KMS-11 (cell line): ENCODE results near the gene PLCH1.

Source experiments
- H2AFZ ChIP-seq: fragments of 200-600 bp; sonication (generic); 2 replicates; pipeline ENCODE4 v1.6.1; 2016; ENCODE audit warnings: antibody characterized with exemption, mixed run types, low read depth
- H3K27ac ChIP-seq: fragments of 200-600 bp; sonication (generic); 2 replicates; pipeline ENCODE4 v1.6.1; 2016; ENCODE audit warnings: mild to moderate bottlenecking, mixed run types
- H3K27me3 ChIP-seq: fragments of 200-600 bp; sonication (generic); 2 replicates; pipeline ENCODE4 v1.6.1; 2017; ENCODE audit warnings: mild to moderate bottlenecking, low read depth, mixed run types, moderate library complexity; ENCODE audit not compliant: insufficient read depth
- H3K36me3 ChIP-seq: fragments of 200-600 bp; sonication (generic); 2 replicates; pipeline ENCODE4 v1.6.1; 2017; ENCODE audit warnings: mild to moderate bottlenecking, mixed run types; ENCODE audit not compliant: insufficient read depth
- H3K4me1 ChIP-seq: fragments of 200-600 bp; sonication (generic); 2 replicates; pipeline ENCODE4 v1.6.1; 2016; ENCODE audit warnings: mild to moderate bottlenecking, low read depth, mixed run types; ENCODE audit not compliant: poor library complexity, severe bottlenecking
- H3K4me2 ChIP-seq: fragments of 200-600 bp; sonication (generic); 2 replicates; pipeline ENCODE4 v1.7.0; 2016; ENCODE audit warnings: mild to moderate bottlenecking, mixed run types
- H3K4me3 ChIP-seq: fragments of 200-600 bp; sonication (generic); IDR thresholded peaks from 2 replicates; pipeline ENCODE4 v1.6.1; 2017; ENCODE audit warnings: low read depth, low read length, mixed read lengths; ENCODE audit not compliant: insufficient read depth
- H3K79me2 ChIP-seq: fragments of 200-600 bp; sonication (generic); 2 replicates; pipeline ENCODE4 v1.6.1; 2016; ENCODE audit warnings: low read depth, mixed run types; ENCODE audit not compliant: insufficient read depth
- H3K9ac ChIP-seq: fragments of 200-600 bp; sonication (generic); 2 replicates; pipeline ENCODE4 v1.6.1; 2016; ENCODE audit warnings: mild to moderate bottlenecking, mixed run types
- H4K20me1 ChIP-seq: fragments of 200-600 bp; sonication (generic); 2 replicates; pipeline ENCODE4 v1.6.1; 2016; ENCODE audit warnings: mild to moderate bottlenecking, mixed run types; ENCODE audit not compliant: insufficient read depth
- CTCF ChIP-seq: fragments of 200-600 bp; sonication (generic); conservative IDR thresholded peaks from 2 replicates; pipeline ENCODE4 v1.6.1; 2017; ENCODE audit warnings: low read depth, mild to moderate bottlenecking, antibody characterized with exemption, low read length, moderate library complexity, mixed read lengths

PLCH1 gene

GRCh38 chr3:155502630-155503029 is 242.2 kb downstream of the PLCH1 start:
- Histone ChIP-seq H3K9ac (no peak overlapping the region), H4K20me1 (no peaks in the 10 kb centered on the region), H3K4me1 (no peaks in the 10 kb centered on the region), H3K4me3 (no peak overlapping the region), H3K4me2 (no peak overlapping the region), H2AFZ (no peak overlapping the region), H3K27ac (no peak overlapping the region), H3K36me3 (no peaks in the 10 kb centered on the region), H3K79me2 (no peaks in the 10 kb centered on the region), H3K27me3 (no peaks in the 10 kb centered on the region)
- TF ChIP-seq CTCF, result no peak

GRCh38 chr3:155500194-155500818 is 244.6 kb downstream of the PLCH1 start:
- Histone ChIP-seq H3K27me3 (no peaks in the 10 kb centered on the region), H2AFZ (no peak overlapping the region)

GRCh38 chr3:155497930-155498647 is 246.8 kb downstream of the PLCH1 start:
- Histone ChIP-seq H3K27me3 (no peaks in the 10 kb centered on the region), H3K4me3 (no peak overlapping the region), H3K36me3 (no peaks in the 10 kb centered on the region), H3K4me1 (no peaks in the 10 kb centered on the region), H3K27ac (no peak overlapping the region), H4K20me1 (no peaks in the 10 kb centered on the region), H2AFZ (no peak overlapping the region), H3K9ac (no peak overlapping the region), H3K4me2 (no peak overlapping the region), H3K79me2 (no peaks in the 10 kb centered on the region)
- no peak for TF ChIP-seq CTCF

More at GRCh38 chr3:155500194-155500818, 244.6 kb downstream of the PLCH1 start:
- no peak overlapping the region for H3K4me3 ChIP-seq
- no peak overlapping the region for H3K4me2 ChIP-seq
- H4K20me1 ChIP-seq, result no peaks in the 10 kb centered on the region
- H3K36me3 ChIP-seq, result no peaks in the 10 kb centered on the region
- no peak overlapping the region for H3K9ac ChIP-seq
- no peak overlapping the region for H3K27ac ChIP-seq
- no peaks in the 10 kb centered on the region for H3K79me2 ChIP-seq
- H3K4me1 ChIP-seq, result no peaks in the 10 kb centered on the region
- no peak for TF ChIP-seq CTCF

- Histone ChIP-seq H3K4me1 (no peaks in the 10 kb centered on the region), H3K4me3 (no peak overlapping the region), H3K9ac (no peak overlapping the region), H3K27ac (no peak overlapping the region), H4K20me1 (no peaks in the 10 kb centered on the region), H3K79me2 (no peaks in the 10 kb centered on the region), H3K27me3 (no peaks in the 10 kb centered on the region), H3K36me3 (no peaks in the 10 kb centered on the region), H2AFZ (no peak overlapping the region), H3K4me2 (no peak overlapping the region)
- TF ChIP-seq CTCF, result no peak
These were observed 248.7 kb downstream of the PLCH1 start for GRCh38 chr3:155496206-155496605.
